ENCODE results near the gene KLHL12.

KLHL12 gene

GRCh38 chr1:202888221-202888530 lies 38.9 kb downstream of the KLHL12 start:
- peak overlapping the region; percentile 83 for H3K4me3 ChIP-seq (ENCODE audit: low read length)
- peaks cover 29% of the 10 kb centered on the region for H3K36me3 ChIP-seq (ENCODE audit: control insufficient read depth, low read length)
- H4K20me1 ChIP-seq (ENCODE audit: control insufficient read depth, insufficient read depth, low read depth, low read length), result no peaks in the 10 kb centered on the region
- H3K27ac ChIP-seq (ENCODE audit: low read depth, low read length), result peak overlapping the region; percentile 74
- H3K27me3 ChIP-seq (ENCODE audit: control insufficient read depth, low read length), result no peaks in the 10 kb centered on the region
- H3K4me2 ChIP-seq (ENCODE audit: low read length), result peak overlapping the region; percentile 78
- peaks cover 39% of the 10 kb centered on the region for H3K79me2 ChIP-seq (ENCODE audit: control insufficient read depth, low read length)
- H3F3A ChIP-seq (ENCODE audit: control insufficient read depth, insufficient read depth), result peaks cover 9% of the 10 kb centered on the region
- peaks cover 14% of the 10 kb centered on the region for H3K4me1 ChIP-seq (ENCODE audit: control insufficient read depth, low read length)
- TF ChIP-seq EZH2phosphoT487 (IDR thresholded peaks at IDR 0.05; ENCODE audit: borderline replicate concordance, low read length) (no peak), CTCF (IDR thresholded peaks at IDR 0.05; ENCODE audit: low read depth, low read length, poor library complexity, severe bottlenecking) (no peak)
- no peaks in the 10 kb centered on the region for H3K9me2 ChIP-seq (replicated peaks; ENCODE audit: control insufficient read depth, low read length)
- H3K9me3 ChIP-seq (ENCODE audit: control insufficient read depth, insufficient read depth, low read length), result no peaks in the 10 kb centered on the region

DNA sequence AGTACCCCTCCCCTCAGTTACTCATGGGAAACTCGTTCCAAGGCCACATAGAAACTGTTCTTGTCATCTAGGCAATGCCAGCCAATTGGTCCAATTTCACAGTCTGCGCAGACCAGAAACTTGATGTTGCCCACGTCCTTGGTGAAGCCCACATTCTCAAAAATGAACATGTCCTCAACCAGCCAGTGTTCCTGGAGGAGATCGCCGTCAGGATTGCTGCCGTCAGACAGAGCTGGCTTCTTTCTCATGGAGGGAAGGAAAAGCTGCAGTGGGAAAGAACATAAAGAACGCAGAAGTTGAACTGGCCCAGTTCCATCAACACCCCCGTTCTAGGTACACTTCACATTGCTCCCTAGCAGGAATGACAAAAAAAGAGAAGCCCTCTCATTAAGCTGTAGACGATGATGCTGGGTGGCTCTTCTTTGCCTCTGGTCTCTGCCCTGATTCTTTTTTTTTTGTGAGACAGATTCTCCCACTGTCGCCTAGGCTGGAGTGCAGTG lies 46.0 kb downstream of the KLHL12 start:
- Histone ChIP-seq H3K27me3 (ENCODE audit: control insufficient read depth, low read length) (no peaks in the 10 kb centered on the region), H3K4me2 (ENCODE audit: low read length) (no peak overlapping the region), H3K36me3 (ENCODE audit: control insufficient read depth, low read length) (peaks cover 27% of the 10 kb centered on the region), H3K9me2 (replicated peaks; ENCODE audit: control insufficient read depth, low read length) (no peaks in the 10 kb centered on the region), H3K4me3 (ENCODE audit: low read length) (no peak overlapping the region), H3K9me3 (ENCODE audit: control insufficient read depth, insufficient read depth, low read length) (no peaks in the 10 kb centered on the region), H3K27ac (ENCODE audit: low read depth, low read length) (no peak overlapping the region), H3F3A (ENCODE audit: control insufficient read depth, insufficient read depth) (no peaks in the 10 kb centered on the region), H3K4me1 (ENCODE audit: control insufficient read depth, low read length) (no peaks in the 10 kb centered on the region), H4K20me1 (ENCODE audit: control insufficient read depth, insufficient read depth, low read depth, low read length) (no peaks in the 10 kb centered on the region), H3K79me2 (ENCODE audit: control insufficient read depth, low read length) (peaks cover 32% of the 10 kb centered on the region)
- TF ChIP-seq CTCF (IDR thresholded peaks at IDR 0.05; ENCODE audit: low read depth, low read length, poor library complexity, severe bottlenecking) (no peak), EZH2phosphoT487 (IDR thresholded peaks at IDR 0.05; ENCODE audit: borderline replicate concordance, low read length) (no peak)

GRCh38 chr1:202880062-202880461 lies 47.0 kb downstream of the KLHL12 start:
- H3K79me2 ChIP-seq (ENCODE audit: control insufficient read depth, low read length), result peaks cover 23% of the 10 kb centered on the region
- no peaks in the 10 kb centered on the region for H3K27me3 ChIP-seq (ENCODE audit: control insufficient read depth, low read length)
- peaks cover 27% of the 10 kb centered on the region for H3K36me3 ChIP-seq (ENCODE audit: control insufficient read depth, low read length)
- no peak overlapping the region for H3K27ac ChIP-seq (ENCODE audit: low read depth, low read length)
- TF ChIP-seq EZH2phosphoT487 (IDR thresholded peaks at IDR 0.05; ENCODE audit: borderline replicate concordance, low read length), result no peak
- H3K4me1 ChIP-seq (ENCODE audit: control insufficient read depth, low read length), result no peaks in the 10 kb centered on the region
- H3K9me2 ChIP-seq (replicated peaks; ENCODE audit: control insufficient read depth, low read length), result no peaks in the 10 kb centered on the region
- no peaks in the 10 kb centered on the region for H3F3A ChIP-seq (ENCODE audit: control insufficient read depth, insufficient read depth)
- H3K9me3 ChIP-seq (ENCODE audit: control insufficient read depth, insufficient read depth, low read length), result no peaks in the 10 kb centered on the region
- no peak overlapping the region for H3K4me2 ChIP-seq (ENCODE audit: low read length)
- H4K20me1 ChIP-seq (ENCODE audit: control insufficient read depth, insufficient read depth, low read depth, low read length), result no peaks in the 10 kb centered on the region
- no peak overlapping the region for H3K4me3 ChIP-seq (ENCODE audit: low read length)

- Histone ChIP-seq H4K20me1 (ENCODE audit: control insufficient read depth, insufficient read depth, low read depth, low read length) (no peaks in the 10 kb centered on the region), H3K9me3 (ENCODE audit: control insufficient read depth, insufficient read depth, low read length) (no peaks in the 10 kb centered on the region), H3K4me2 (ENCODE audit: low read length) (no peak overlapping the region), H3F3A (ENCODE audit: control insufficient read depth, insufficient read depth) (no peaks in the 10 kb centered on the region), H3K4me3 (ENCODE audit: low read length) (no peak overlapping the region), H3K27ac (ENCODE audit: low read depth, low read length) (no peak overlapping the region), H3K9me2 (replicated peaks; ENCODE audit: control insufficient read depth, low read length) (no peaks in the 10 kb centered on the region), H3K27me3 (ENCODE audit: control insufficient read depth, low read length) (no peaks in the 10 kb centered on the region), H3K4me1 (ENCODE audit: control insufficient read depth, low read length) (no peaks in the 10 kb centered on the region), H3K79me2 (ENCODE audit: control insufficient read depth, low read length) (peaks cover 15% of the 10 kb centered on the region), H3K36me3 (ENCODE audit: control insufficient read depth, low read length) (peaks cover 24% of the 10 kb centered on the region)
- TF ChIP-seq CTCF (IDR thresholded peaks at IDR 0.05; ENCODE audit: low read depth, low read length, poor library complexity, severe bottlenecking) (no peak), EZH2phosphoT487 (IDR thresholded peaks at IDR 0.05; ENCODE audit: borderline replicate concordance, low read length) (no peak)
Observed at GRCh38 chr1:202879128-202879527, 47.9 kb downstream of the KLHL12 start.

Measured in DOHH2 (cell line).